Esophagus (tissue), 2 donors: ENCODE measurements around the gene BCAS3. TPM values are rescaled to one million over a fixed set of nuclear protein-coding genes. Genes with fewer than 3 reads are reported as not detected.

Source experiments
- H3K27ac ChIP-seq, 2 donors: one replicate each; pipeline ENCODE4 v1.5.1; 2013; ENCODE audit warnings: low read depth in 2 of 2, mild to moderate bottlenecking in 2 of 2, inconsistent platforms in 1 of 2, low read length in 1 of 2, moderate library complexity in 1 of 2
- H3K27me3 ChIP-seq, 2 donors: one replicate each; pipeline ENCODE4 v1.6.1; 2013; ENCODE audit warnings: low read length in 2 of 2, control low read depth in 1 of 2, mild to moderate bottlenecking in 1 of 2; ENCODE audit not compliant: insufficient read depth in 2 of 2, control insufficient read depth in 1 of 2
- H3K36me3 ChIP-seq, 2 donors: one replicate each; pipeline ENCODE4 v1.6.1; 2013; ENCODE audit warnings: low read length in 1 of 2; ENCODE audit not compliant: control insufficient read depth in 2 of 2, insufficient read depth in 2 of 2
- H3K4me1 ChIP-seq, 2 donors: one replicate each; pipeline ENCODE4 v1.6.1; 2013; ENCODE audit warnings: low read length in 1 of 2; ENCODE audit not compliant: control insufficient read depth in 2 of 2, insufficient read depth in 2 of 2
- H3K4me3 ChIP-seq, 2 donors: one replicate each; pipeline ENCODE4 v1.5.1; 2013; ENCODE audit warnings: low read length in 2 of 2, mild to moderate bottlenecking in 2 of 2, low read depth in 1 of 2, moderate library complexity in 1 of 2
- H3K9me3 ChIP-seq, 2 donors: one replicate each; pipeline ENCODE4 v1.6.1; 2013; ENCODE audit warnings: mild to moderate bottlenecking in 2 of 2, low read depth in 1 of 2, low read length in 1 of 2, moderate library complexity in 1 of 2; ENCODE audit not compliant: control insufficient read depth in 2 of 2, insufficient read depth in 1 of 2
- WGBS, 2 donors: extraction: QIAGEN DNeasy Blood & Tissue Kit; methylation state at CpG; one replicate each; pipeline ENCODE4 v1.1.7; 2013; 5-methylcytosine and 5-hydroxymethylcytosine counted together
- polyA plus RNA-seq, 2 donors: library from polyadenylated mRNA; stranded (reverse); fragments of 200-250 nt; gene quantifications; one replicate each; pipeline ENCODE4 v1.2.3, GENCODE V29; 2013
- donor health status: healthy with polysubstance abuse.
- donor health status: Bipolar disorder and iron deficiency.

The BCAS3 gene
- polyA plus RNA-seq, 2 donors = 4.7 to 6.6 TPM

- Histone ChIP-seq H3K4me1 (no peaks in the 10 kb centered on the region), H3K9me3 (no peaks in the 10 kb centered on the region), H3K4me3 (no peak overlapping the region), H3K27ac (no peak overlapping the region), H3K27me3 (no peaks in the 10 kb centered on the region), H3K36me3 (no peaks in the 10 kb centered on the region)
- 20 to 24% methylated on average over 2 of the region's 2 CpGs for WGBS, 2 donors
Measured at GRCh38 chr17:61065263-61065773, 387.7 kb downstream of the BCAS3 start.

- Histone ChIP-seq H3K36me3 (no peaks in the 10 kb centered on the region), H3K27me3 (no peaks in the 10 kb centered on the region), H3K27ac (no peak overlapping the region), H3K4me1 (no peaks in the 10 kb centered on the region), H3K4me3 (no peak overlapping the region), H3K9me3 (no peaks in the 10 kb centered on the region)
- 74 to 78% methylated on average over 2 of the region's 2 CpGs for WGBS, 2 donors
Measured at GRCh38 chr17:61066062-61066461, 388.4 kb downstream of the BCAS3 start.

- Histone ChIP-seq H3K27me3 (no peaks in the 10 kb centered on the region), H3K9me3 (no peaks in the 10 kb centered on the region), H3K27ac (no peak overlapping the region), H3K36me3 (no peaks in the 10 kb centered on the region), H3K4me1 (no peaks in the 10 kb centered on the region), H3K4me3 (no peak overlapping the region)
- 89 to 93% methylated on average over 1 of the region's 1 CpG for WGBS, 2 donors
Measured at GRCh38 chr17:61070649-61071048, 393.0 kb downstream of the BCAS3 start.

GRCh38 chr17:61072648-61073047 lies 395.0 kb downstream of the BCAS3 start:
- Histone ChIP-seq H3K4me1 (no peaks in the 10 kb centered on the region), H3K36me3 (no peaks in the 10 kb centered on the region), H3K27ac (no peak overlapping the region), H3K9me3 (no peaks in the 10 kb centered on the region), H3K4me3 (no peak overlapping the region), H3K27me3 (no peaks in the 10 kb centered on the region)
- WGBS, 2 donors = 71 to 82% methylated on average over 1 of the region's 1 CpG

- no peaks in the 10 kb centered on the region for H3K9me3 ChIP-seq
- WGBS, 2 donors = 94 to 96% methylated on average over 1 of the region's 1 CpG
- H3K27ac ChIP-seq = no peak overlapping the region
Measured at GRCh38 chr17:61073131-61073530, 395.5 kb downstream of the BCAS3 start.

GRCh38 chr17:61073799-61074513 lies 396.3 kb downstream of the BCAS3 start:
- Histone ChIP-seq H3K36me3 (no peaks in the 10 kb centered on the region), H3K27me3 (no peaks in the 10 kb centered on the region), H3K4me3 (no peak overlapping the region), H3K4me1 (no peaks in the 10 kb centered on the region), H3K9me3 (no peaks in the 10 kb centered on the region), H3K27ac (no peak overlapping the region)
- WGBS, 2 donors = 95 to 96% methylated on average over 3 of the region's 3 CpGs

More at GRCh38 chr17:61073131-61073530, 395.5 kb downstream of the BCAS3 start:
- no peak overlapping the region for H3K4me3 ChIP-seq
- no peaks in the 10 kb centered on the region for H3K4me1 ChIP-seq
- H3K27me3 ChIP-seq = no peaks in the 10 kb centered on the region
- no peaks in the 10 kb centered on the region for H3K36me3 ChIP-seq

- Histone ChIP-seq H3K9me3 (no peaks in the 10 kb centered on the region), H3K4me3 (no peak overlapping the region), H3K27me3 (no peaks in the 10 kb centered on the region), H3K36me3 (no peaks in the 10 kb centered on the region), H3K27ac (no peak overlapping the region), H3K4me1 (no peaks in the 10 kb centered on the region)
- 94 to 98% methylated on average over 1 of the region's 1 CpG for WGBS, 2 donors
Measured at GRCh38 chr17:61075988-61076387, 398.3 kb downstream of the BCAS3 start.

GRCh38 chr17:61076621-61077031 lies 399.0 kb downstream of the BCAS3 start:
- Histone ChIP-seq H3K4me3 (no peak overlapping the region), H3K4me1 (no peaks in the 10 kb centered on the region), H3K36me3 (no peaks in the 10 kb centered on the region), H3K9me3 (no peaks in the 10 kb centered on the region), H3K27me3 (no peaks in the 10 kb centered on the region), H3K27ac (no peak overlapping the region)
- WGBS, 2 donors = 77 to 80% methylated on average over 3 of the region's 3 CpGs

- H3K9me3 ChIP-seq = no peaks in the 10 kb centered on the region
- H3K4me1 ChIP-seq = no peaks in the 10 kb centered on the region
- 76 to 81% methylated on average over 3 of the region's 3 CpGs for WGBS, 2 donors
- no peaks in the 10 kb centered on the region for H3K27me3 ChIP-seq
- H3K36me3 ChIP-seq = no peaks in the 10 kb centered on the region
- H3K4me3 ChIP-seq = no peak overlapping the region
- no peak overlapping the region for H3K27ac ChIP-seq
Measured at GRCh38 chr17:61081959-61082358, 404.3 kb downstream of the BCAS3 start.

GRCh38 chr17:61084260-61084659 lies 406.6 kb downstream of the BCAS3 start:
- Histone ChIP-seq H3K9me3 (no peaks in the 10 kb centered on the region), H3K4me3 (no peak overlapping the region), H3K27ac (no peak overlapping the region), H3K27me3 (no peaks in the 10 kb centered on the region), H3K36me3 (no peaks in the 10 kb centered on the region), H3K4me1 (no peaks in the 10 kb centered on the region)
- 95% methylated on average over 5 of the region's 5 CpGs for WGBS, 2 donors
